Activated T-cell treated with anti-CD3 and anti-CD28 coated beads for 24 hours (primary cell): ENCODE measurements around the gene SLC41A3.

Source experiments
- DNase-seq: peaks from one replicate; pipeline ENCODE4 v3.0.0-alpha.2; 2020; ENCODE audit warnings: low read depth

The SLC41A3 gene

GRCh38 chr3:126083913-126084767 lies at the start of gene SLC41A3:
Gene SLC41A3 (minus strand): TSS chr3:126084124. CDS start chr3:126068219, 15,905 bp downstream.
- peak; percentile 87 for DNase-seq

- DNase-seq: no peak
Observed at GRCh38 chr3:126133606-126134005, 49.7 kb upstream of the SLC41A3 start.

DNA sequence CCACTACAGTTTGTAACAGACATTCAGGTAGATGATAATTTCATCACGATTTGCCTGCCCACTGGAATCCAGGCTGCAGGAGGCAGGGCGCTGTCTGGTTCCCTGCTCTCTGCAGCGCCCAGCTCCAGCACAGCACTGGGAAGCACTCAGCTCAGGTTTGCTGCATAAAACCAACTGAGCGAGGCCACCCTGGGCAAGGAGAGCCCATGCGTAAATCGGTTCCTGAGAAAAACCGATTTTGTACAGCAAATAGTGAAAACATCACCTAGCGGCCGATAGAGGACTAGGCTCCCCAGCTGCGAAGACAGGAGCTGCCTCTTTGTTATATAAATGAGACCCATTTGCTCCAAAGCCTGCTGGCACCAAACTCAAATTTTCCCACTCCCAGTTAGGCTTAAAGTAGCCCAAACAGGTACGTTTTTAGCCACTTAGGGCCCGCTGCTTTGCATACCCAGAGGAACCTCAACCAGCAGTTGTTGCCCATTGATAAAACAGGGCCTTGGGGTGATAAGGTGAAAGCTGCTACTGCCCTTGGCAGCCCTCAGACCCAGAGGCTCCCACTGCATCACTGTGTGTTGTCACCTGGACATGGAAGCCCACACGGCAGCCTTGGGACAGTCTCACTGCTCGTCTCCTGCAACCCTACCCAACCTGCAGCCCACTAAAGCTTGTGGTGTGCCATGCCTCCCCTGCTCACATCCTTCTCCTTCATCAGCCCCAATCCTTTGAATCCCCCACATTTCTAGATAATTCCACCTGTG lies 49.0 kb upstream of the SLC41A3 start:
- no peak for DNase-seq

- DNase-seq: no peak
Observed at GRCh38 chr3:126131881-126132750, 48.2 kb upstream of the SLC41A3 start.

DNA sequence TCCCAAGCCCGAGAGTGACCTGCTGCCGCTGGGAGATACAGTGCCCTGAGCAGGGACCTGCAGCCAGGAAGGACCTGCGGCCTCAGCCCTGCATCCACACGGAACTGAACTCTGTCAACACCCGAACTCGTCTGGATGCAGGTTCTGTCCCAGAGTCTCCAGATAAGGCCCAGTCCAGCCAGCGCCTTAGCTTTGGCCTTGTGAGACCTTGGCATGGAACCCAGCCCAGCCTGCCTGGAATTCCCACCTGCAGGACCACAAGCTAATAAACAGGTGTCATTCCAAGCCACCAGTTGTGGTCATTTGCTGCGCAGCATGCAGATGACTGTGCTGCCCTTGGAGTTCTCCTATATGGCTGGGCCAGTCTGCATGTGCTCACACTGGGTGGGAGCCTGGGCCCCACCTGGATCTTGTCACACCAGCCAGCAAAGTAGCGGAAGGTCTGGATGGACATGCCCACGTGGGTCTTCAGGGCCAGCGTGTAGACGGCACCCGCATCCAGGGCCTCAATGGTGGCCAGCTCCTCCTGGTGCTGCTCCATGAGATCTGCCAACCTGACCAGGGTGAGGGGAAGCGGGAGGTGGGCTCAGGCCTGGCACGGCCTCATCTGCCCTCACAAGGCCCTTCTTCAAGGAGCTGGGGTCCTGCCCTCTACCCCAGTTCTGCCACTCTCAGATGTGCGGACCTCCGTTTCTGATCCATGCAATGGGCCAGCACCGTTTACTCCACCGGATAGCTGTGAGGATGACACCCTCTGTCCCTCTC lies 47.2 kb upstream of the SLC41A3 start:
- DNase-seq: no peak

DNA sequence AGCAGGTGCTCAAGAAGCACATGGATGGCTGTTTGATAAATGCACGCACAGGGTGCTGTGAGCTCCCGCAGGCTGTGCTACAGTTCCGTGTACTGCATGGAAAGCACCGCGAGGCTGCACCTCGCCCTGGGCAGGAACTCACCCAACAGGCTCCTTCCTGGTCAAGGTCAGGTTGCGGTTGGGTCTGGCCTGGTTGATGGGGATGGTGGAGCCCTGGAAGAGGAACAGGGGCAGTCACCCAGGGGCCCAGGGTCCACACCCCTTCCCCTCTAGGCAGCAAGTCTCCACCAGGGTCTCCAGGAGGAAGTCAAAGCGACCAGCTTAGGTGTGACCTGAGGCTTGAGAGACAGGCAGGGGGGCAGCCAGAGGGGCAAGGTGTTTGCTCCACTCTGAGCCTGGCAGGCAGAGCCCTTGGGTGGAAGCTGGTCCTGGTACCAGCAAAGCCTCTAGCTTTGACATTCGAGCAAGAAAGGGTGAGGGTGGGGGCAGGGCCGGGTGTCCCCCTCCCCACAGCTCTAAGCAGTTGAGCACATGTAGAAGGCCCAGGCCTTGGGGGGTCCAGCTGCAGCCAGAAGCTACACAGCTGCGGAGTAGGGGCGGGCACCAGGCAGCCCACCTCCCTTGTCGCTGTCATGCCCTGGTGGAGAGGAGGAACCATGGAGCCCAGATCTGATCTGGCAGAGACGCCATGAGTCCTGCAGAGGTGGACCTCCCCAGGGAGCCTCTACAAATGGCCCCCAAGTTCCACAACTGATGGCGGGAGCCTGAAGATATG lies 46.3 kb upstream of the SLC41A3 start:
- DNase-seq: no peak

DNA sequence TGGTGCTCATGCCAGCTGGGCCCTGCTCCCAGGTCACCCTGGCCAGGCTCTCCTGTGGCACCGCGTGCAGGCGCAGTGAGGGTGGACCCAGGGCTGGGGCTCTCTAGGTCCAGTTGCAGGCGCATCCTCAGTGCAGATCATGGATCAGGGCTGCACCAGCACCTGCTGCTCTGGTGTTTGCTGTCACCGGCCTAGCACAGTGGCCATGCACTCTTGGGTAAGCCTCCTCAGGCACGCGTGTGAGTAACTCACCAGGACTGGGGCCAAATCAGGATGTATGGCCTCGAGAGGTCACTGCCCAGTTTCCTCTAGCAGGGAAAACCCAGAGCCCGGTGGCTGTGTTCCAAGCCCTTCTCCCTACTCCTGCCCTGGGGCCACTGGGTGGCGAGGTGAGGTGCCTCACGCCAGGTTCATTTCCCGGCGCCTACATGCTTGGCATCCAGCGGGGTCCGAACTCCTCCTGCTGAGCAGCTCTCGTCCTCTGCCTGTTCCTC lies 45.5 kb upstream of the SLC41A3 start:
- DNase-seq: no peak

DNA sequence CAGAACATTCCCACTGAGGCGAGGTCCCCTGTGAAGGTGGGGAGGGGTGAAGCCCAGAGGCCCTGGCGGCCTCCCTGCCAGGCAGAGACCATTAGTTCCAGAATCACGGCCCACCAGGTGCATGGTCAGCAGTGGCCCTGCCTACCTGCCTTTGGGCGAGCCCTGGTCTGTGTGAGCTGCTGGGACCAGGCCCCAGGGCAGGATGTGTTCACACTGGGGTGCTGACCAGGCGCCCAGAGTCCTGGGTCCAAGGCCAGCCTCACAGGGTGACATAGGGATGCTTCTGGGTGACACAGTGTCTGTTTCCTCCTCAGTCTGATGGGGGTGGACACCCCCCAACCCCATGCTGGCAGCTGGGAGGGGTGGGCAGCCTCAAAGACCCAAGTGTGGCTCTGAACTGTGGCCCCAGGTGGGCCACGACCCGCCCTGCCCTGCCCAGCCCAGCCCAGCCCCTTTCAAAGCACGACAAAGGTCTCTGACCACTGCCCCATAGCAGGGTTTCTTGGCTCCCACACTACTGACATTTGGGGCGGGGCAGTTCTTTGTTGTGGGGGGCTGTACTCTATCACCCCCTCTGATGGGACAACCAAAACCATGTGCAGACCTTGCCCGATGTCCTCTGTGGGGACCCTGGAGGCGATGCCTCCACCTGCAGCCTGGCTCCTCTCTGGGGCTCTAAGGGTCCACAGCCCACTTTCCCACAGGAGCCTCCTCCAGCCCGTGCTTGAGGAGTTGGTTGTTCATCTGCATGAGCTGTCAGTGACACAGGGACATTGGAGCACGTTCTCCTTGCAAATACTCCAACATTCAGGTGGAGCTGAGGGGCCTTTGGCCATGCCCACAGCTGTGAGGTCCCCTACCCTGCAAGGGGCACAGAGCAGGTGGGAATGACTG lies 44.8 kb upstream of the SLC41A3 start:
- no peak for DNase-seq

DNA sequence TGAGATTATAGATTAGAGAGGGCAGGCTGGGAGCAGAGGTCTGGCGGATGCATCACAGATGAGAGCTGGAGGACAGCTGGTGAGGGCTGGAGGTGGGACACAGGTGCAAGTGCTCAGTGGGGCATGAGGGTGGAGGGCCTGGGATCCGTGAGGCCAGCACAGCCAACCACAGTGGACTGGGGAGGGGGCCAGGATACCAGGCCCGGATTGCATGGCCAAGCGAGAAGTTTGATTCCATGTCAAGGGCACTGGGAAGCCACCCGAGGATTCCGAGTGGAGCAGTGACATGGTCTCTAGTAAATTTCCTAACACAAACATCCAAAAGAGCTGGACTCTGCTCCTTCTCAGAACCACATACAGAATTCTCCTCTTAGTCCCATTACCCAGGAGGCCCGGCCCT lies 44.0 kb upstream of the SLC41A3 start:
- no peak for DNase-seq

GRCh38 chr3:126127452-126127851 lies 43.5 kb upstream of the SLC41A3 start:
- DNase-seq: no peak

DNA sequence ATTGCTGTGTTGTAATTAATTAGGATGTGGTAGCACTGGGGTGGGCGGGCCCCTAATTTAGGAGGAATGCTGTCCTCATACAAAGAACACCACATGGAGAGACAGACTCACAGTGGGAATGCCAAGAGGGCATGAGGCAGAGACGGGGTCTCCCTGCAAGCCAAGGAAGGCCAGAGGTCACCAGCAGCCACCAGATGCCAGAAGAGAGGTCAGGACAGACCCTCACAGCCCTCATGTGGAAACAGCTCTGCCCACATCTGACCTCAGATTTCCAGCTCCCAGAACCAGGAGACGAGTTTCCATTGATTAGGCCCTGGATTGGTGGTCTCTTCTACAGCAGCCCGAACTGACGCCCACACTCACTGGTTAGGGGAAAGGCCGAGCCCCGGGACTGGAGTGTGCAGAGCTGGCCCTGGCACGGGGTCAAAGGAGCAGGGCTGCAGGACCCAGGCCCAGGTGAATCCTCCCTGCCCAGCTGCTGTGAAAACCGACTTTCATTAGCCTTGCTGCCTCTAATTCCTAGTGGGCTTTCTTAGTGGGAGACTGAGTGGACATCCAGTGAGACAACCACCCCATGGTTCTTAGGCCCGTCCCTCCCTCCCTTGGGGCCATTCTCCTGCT lies 43.0 kb upstream of the SLC41A3 start:
- no peak for DNase-seq

- no peak for DNase-seq
Observed at GRCh38 chr3:126126286-126126685, 42.4 kb upstream of the SLC41A3 start.

DNA sequence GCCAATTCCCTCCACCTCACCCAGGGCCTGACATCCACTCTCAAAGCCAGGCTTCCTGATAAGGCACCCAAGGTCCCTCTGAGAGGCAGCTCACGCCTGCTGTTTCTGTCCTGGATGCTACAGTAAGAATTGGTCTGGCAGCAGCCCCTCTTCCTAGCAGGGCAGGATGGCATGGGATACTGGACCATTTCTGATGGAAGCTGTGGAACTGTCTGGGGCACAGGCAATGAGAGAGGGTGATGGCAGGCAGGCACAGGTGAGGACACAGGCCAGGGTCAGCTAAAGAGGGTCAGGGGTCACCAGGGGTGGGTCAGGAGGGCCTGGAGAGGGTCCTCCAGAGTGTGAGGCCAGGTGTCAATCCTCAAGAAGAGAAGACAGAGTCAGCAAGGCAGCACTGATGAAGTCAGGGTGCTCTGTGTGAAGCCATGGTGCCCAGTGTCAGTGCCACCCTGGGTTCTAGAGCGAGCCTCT lies 41.9 kb upstream of the SLC41A3 start:
- no peak for DNase-seq

GRCh38 chr3:126125341-126125740 lies 41.4 kb upstream of the SLC41A3 start:
- DNase-seq: no peak

DNA sequence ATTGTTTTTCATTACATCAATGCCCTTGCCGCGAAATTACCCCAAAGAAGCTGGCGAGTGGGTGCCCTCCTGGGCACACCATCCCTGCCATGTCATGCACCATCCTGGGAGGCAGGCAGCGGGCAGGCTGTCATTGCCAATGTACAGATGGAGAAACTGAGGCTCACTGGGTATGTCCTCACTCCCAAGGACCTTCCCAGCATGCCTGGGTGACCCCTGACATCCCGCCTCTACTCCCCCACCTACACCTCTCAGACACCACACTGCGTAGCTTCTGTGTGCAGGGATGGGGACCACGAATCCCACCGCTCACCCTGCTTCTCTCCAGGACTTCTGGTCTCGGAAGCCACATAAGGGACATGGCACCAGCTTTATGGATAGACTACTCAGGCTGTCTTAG lies 41.0 kb upstream of the SLC41A3 start:
- DNase-seq: no peak

- DNase-seq: no peak
Observed at GRCh38 chr3:126124148-126124868, 40.4 kb upstream of the SLC41A3 start.

DNA sequence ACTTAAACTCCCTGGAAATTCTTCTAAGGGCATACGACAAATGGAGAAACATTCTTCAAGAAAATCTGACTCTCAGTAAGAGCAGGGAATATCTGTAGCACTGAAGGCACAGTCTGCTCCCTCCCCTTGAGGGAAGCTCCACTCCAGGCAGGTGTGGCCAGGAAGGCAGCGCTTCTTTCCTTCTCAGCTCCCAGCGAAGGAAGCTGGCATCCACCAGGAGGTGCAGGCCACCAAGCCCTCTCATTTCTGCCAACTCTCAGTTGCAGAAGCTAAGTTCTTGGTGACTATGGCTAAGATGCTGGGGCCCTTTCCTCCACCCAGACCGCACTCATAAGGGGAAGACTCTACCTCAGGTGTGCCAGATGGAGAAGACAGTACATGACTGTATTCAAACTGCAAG lies 37.7 kb upstream of the SLC41A3 start:
- DNase-seq: no peak

- DNase-seq: no peak
Observed at GRCh38 chr3:126121074-126121473, 37.1 kb upstream of the SLC41A3 start.
